ENCODE measurements around the gene BUD13. TPM values are rescaled to one million over a fixed set of nuclear protein-coding genes. Genes with fewer than 3 reads are reported as not detected.

Gene BUD13
- polyA plus RNA-seq, 1 donor (not counting 4 experiments of a cell fraction or from before 2014, with no cell fraction given), result 12.6 TPM

DNA sequence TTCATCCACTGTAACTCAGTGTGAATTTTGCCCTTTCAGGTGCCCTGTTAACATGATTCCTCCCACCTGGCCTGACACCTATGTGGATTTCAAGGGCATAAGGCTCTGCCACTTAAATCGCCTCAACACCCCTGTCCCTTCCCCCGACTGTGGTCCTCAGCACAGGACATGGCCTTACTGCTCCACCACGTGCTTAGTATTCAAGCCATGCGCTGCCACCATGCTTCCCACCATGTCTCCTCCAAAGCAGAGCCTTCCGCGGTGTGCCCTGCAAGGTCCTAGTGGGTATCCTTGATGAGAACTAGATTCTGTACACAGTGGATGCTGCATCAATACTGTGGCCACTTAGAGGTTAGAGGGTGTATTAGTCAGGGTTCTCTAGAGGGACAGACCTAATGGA is 51.9 kb downstream of the BUD13 start:
- FAIRE-seq, result no peak
- Histone ChIP-seq H3K27me3 (ENCODE audit: control insufficient read depth, extremely low read depth, insufficient read depth, low read length) (peaks cover 22% of the 10 kb centered on the region), H2AFZ (ENCODE audit: control insufficient read depth, low read length) (no peak overlapping the region)

DNA sequence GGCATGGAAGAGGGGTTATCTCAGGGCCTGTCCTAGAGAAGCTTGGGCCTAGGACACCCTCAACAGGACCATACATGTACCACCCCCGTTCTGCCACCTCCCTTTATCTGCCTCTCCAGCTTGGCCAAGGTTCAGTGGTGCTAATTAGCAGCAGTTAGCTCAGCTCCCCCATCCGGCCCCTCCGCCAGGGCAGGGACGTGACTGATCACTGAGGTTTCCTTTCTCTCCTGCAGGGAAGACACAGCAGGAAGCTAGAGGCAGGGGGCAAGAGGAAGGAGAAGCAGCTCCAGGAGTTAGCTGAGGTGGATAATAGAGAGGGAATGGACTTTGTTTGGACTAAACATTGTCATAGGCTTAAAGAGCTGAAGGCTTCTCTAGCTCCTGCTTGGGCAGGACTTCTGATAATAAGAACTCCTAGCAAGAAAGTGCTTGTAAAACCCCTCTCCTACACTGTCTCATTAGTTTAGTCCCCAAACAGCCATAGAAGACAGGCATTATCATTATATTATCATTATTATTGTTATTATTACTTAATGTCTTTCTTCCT is 53.8 kb downstream of the BUD13 start:
- Histone ChIP-seq H3K27me3 (ENCODE audit: control insufficient read depth, extremely low read depth, insufficient read depth, low read length) (peaks cover 17% of the 10 kb centered on the region), H3K27ac (ENCODE audit: control insufficient read depth, insufficient read depth, low read length) (no peak overlapping the region), H4K20me1 (ENCODE audit: control insufficient read depth, extremely low read depth, insufficient read depth, low read length) (no peaks in the 10 kb centered on the region), H2AFZ (ENCODE audit: control insufficient read depth, low read length) (no peak overlapping the region), H3K4me3 (ENCODE audit: control insufficient read depth in 2 of 3, extremely low read depth in 1 of 3, insufficient read depth in 2 of 3, low read depth in 1 of 3, low read length in 3 of 3) (no peak overlapping the region), H3K4me1 (ENCODE audit: control insufficient read depth, extremely low read depth, insufficient read depth, low read length) (no peaks in the 10 kb centered on the region), H3K36me3 (ENCODE audit: control insufficient read depth in 2 of 2, extremely low read depth in 1 of 2, insufficient read depth in 2 of 2, low read length in 2 of 2) (no peaks in the 10 kb centered on the region), H3K9me3 (ENCODE audit: control insufficient read depth, low read depth, low read length) (no peaks in the 10 kb centered on the region), H3K4me2 (ENCODE audit: control insufficient read depth, extremely low read depth, insufficient read depth, low read depth, low read length) (no peak overlapping the region), H3K9me1 (ENCODE audit: control insufficient read depth, extremely low read depth, insufficient read depth, low read length) (no peaks in the 10 kb centered on the region), H3K9ac (ENCODE audit: control insufficient read depth, extremely low read depth, insufficient read depth, low read length) (no peak overlapping the region), H3K79me2 (ENCODE audit: control insufficient read depth, insufficient read depth, low read length) (no peaks in the 10 kb centered on the region)
- no peak for FAIRE-seq
- TF ChIP-seq EZH2 (IDR thresholded peaks at IDR 0.05; ENCODE audit: low read length) (no peak), CTCF (optimal IDR thresholded peaks at IDR 0.05 in 1 of 3, IDR thresholded peaks at IDR 0.05 in 1 of 3, conservative IDR thresholded peaks at IDR 0.05 in 1 of 3; ENCODE audit: extremely low read depth in 1 of 3, insufficient read depth in 2 of 3, low read length in 3 of 3) (no peak)
- dilution Hi-C loops (cut with MboI; ENCODE audit: extremely low pct_ligation_motif_present, low sequenced_read_pairs), result no loop called here
- no peak for DNase-seq (ENCODE audit: low read depth, low spot score)

More for the DNA sequence above, 51.9 kb downstream of the BUD13 start:
- dilution Hi-C loops (cut with MboI; ENCODE audit: extremely low pct_ligation_motif_present, low sequenced_read_pairs), result no loop called here
- Histone ChIP-seq H3K27ac (ENCODE audit: control insufficient read depth, insufficient read depth, low read length) (no peak overlapping the region), H3K4me3 (ENCODE audit: control insufficient read depth in 2 of 3, extremely low read depth in 1 of 3, insufficient read depth in 2 of 3, low read depth in 1 of 3, low read length in 3 of 3) (no peak overlapping the region), H3K9ac (ENCODE audit: control insufficient read depth, extremely low read depth, insufficient read depth, low read length) (no peak overlapping the region), H3K9me3 (ENCODE audit: control insufficient read depth, low read depth, low read length) (no peaks in the 10 kb centered on the region), H3K9me1 (ENCODE audit: control insufficient read depth, extremely low read depth, insufficient read depth, low read length) (no peaks in the 10 kb centered on the region), H3K79me2 (ENCODE audit: control insufficient read depth, insufficient read depth, low read length) (no peaks in the 10 kb centered on the region), H3K36me3 (ENCODE audit: control insufficient read depth in 2 of 2, extremely low read depth in 1 of 2, insufficient read depth in 2 of 2, low read length in 2 of 2) (no peaks in the 10 kb centered on the region), H3K4me1 (ENCODE audit: control insufficient read depth, extremely low read depth, insufficient read depth, low read length) (no peaks in the 10 kb centered on the region), H3K4me2 (ENCODE audit: control insufficient read depth, extremely low read depth, insufficient read depth, low read depth, low read length) (no peak overlapping the region), H4K20me1 (ENCODE audit: control insufficient read depth, extremely low read depth, insufficient read depth, low read length) (no peaks in the 10 kb centered on the region)
- DNase-seq (ENCODE audit: low read depth, low spot score), result no peak
- TF ChIP-seq CTCF (optimal IDR thresholded peaks at IDR 0.05 in 1 of 3, IDR thresholded peaks at IDR 0.05 in 1 of 3, conservative IDR thresholded peaks at IDR 0.05 in 1 of 3; ENCODE audit: extremely low read depth in 1 of 3, insufficient read depth in 2 of 3, low read length in 3 of 3) (no peak), EZH2 (IDR thresholded peaks at IDR 0.05; ENCODE audit: low read length) (no peak)
